Left colon (tissue), 2 donors: ENCODE data around the gene DPP6. TPM values are rescaled to one million over a fixed set of nuclear protein-coding genes. Genes with fewer than 3 reads are reported as not detected.

Source experiments
- ATAC-seq: fragments of 200-7000 bp; cut with Tn5 transposase; one replicate; pipeline ENCODE4 v1.9.1; 2020; ENCODE audit warnings: mild to moderate bottlenecking, moderate library complexity
- DNase-seq, 2 donors: peaks; one replicate each; pipeline ENCODE4 v3.0.0-alpha.2; 2020
- intact Hi-C, 2 donors: fragments of 100-400 bp; cut with DNase I in 1 of 2; cut with micrococcal nuclease in 1 of 2; formaldehyde crosslinking; loops; one replicate each; pipeline versions ENCODE4 v1.11.2 to v1.14.0; 2022; cut with DNase I, micrococcal nuclease
- total RNA-seq, 2 donors: library from RNA; stranded (reverse); fragmentation: NEBNext Ultra II Directional; extraction: Animal tissue kit (Norgen Biotek cat#: 25700); gene quantifications; one replicate each; pipeline ENCODE4 v1.2.1, GENCODE V29; 2021
- donor health status: DM: no; HTN: no; CAD: no.
- donor health status: DM: yes; HTN: yes; CAD: no.

The DPP6 gene
- total RNA-seq, 2 donors from 2014 or later: 0.37 to 2.9 TPM

GRCh38 chr7:154591544-154591943 lies 539.3 kb downstream of the DPP6 start:
- DNase-seq (peak in 1 of 2 donors; percentile 9), ATAC-seq (no peak)
- intact Hi-C loops: no loop called here

GRCh38 chr7:154592388-154592787 lies 540.2 kb downstream of the DPP6 start:
- intact Hi-C loops: no loop called here
- no peak for ATAC-seq

GRCh38 chr7:154598396-154598795 lies 546.2 kb downstream of the DPP6 start:
- intact Hi-C loops: no loop called here
- ATAC-seq (no peak), DNase-seq (no peak)

More at GRCh38 chr7:154592388-154592787, 540.2 kb downstream of the DPP6 start:
- no peak for DNase-seq

GRCh38 chr7:154598864-154599263 lies 546.7 kb downstream of the DPP6 start:
- no peak for ATAC-seq
- intact Hi-C loops: no loop called here

GRCh38 chr7:154610903-154611302 lies 558.7 kb downstream of the DPP6 start:
- DNase-seq (no peak), ATAC-seq (no peak)
- intact Hi-C loops: no loop called here

More at GRCh38 chr7:154598864-154599263, 546.7 kb downstream of the DPP6 start:
- no peak for DNase-seq

GRCh38 chr7:154613811-154614210 lies 561.6 kb downstream of the DPP6 start:
- ATAC-seq (no peak), DNase-seq (no peak)
- intact Hi-C loops: no loop called here

GRCh38 chr7:154620141-154620755 lies 568.0 kb downstream of the DPP6 start:
- intact Hi-C loops: no loop called here

GRCh38 chr7:154623399-154623798 lies 571.2 kb downstream of the DPP6 start:
- ATAC-seq (no peak), DNase-seq (no peak)
- intact Hi-C loops: no loop called here

More at GRCh38 chr7:154620141-154620755, 568.0 kb downstream of the DPP6 start:
- DNase-seq (no peak), ATAC-seq (no peak)

- DNase-seq: no peak
- intact Hi-C loops: no loop called here
- ATAC-seq: no peak
Measured at GRCh38 chr7:154627646-154628290, 575.6 kb downstream of the DPP6 start.

- ATAC-seq: no peak
- intact Hi-C loops: no loop called here
Measured at GRCh38 chr7:154628556-154628955, 576.4 kb downstream of the DPP6 start.

GRCh38 chr7:154631162-154631561 lies 579.0 kb downstream of the DPP6 start:
- intact Hi-C loops: no loop called here
- ATAC-seq (no peak), DNase-seq (no peak)

More at GRCh38 chr7:154628556-154628955, 576.4 kb downstream of the DPP6 start:
- no peak for DNase-seq

- intact Hi-C loops: no loop called here
- ATAC-seq: no peak
- DNase-seq: no peak
Measured at GRCh38 chr7:154633641-154634040, 581.4 kb downstream of the DPP6 start.

- intact Hi-C loops: no loop called here
- DNase-seq (no peak), ATAC-seq (no peak)
Measured at GRCh38 chr7:154638286-154638685, 586.1 kb downstream of the DPP6 start.

- peak in 1 of 2 donors; percentile 28 for DNase-seq
- intact Hi-C loops: no loop called here
Measured at GRCh38 chr7:154640266-154640865, 588.2 kb downstream of the DPP6 start.

GRCh38 chr7:154640917-154641316 lies 588.7 kb downstream of the DPP6 start:
- DNase-seq: no peak
- ATAC-seq: no peak
- intact Hi-C loops: no loop called here

More at GRCh38 chr7:154640266-154640865, 588.2 kb downstream of the DPP6 start:
- peak; percentile 64 for ATAC-seq

GRCh38 chr7:154644366-154644765 lies 592.2 kb downstream of the DPP6 start:
- intact Hi-C loops: no loop called here
- DNase-seq: no peak
- ATAC-seq: no peak

GRCh38 chr7:154646126-154647013 lies 594.2 kb downstream of the DPP6 start:
- ATAC-seq (no peak), DNase-seq (no peak)
- intact Hi-C loops: no loop called here

- DNase-seq (no peak), ATAC-seq (no peak)
- intact Hi-C loops: no loop called here
Measured at GRCh38 chr7:154647625-154648024, 595.4 kb downstream of the DPP6 start.

GRCh38 chr7:154649015-154649414 lies 596.8 kb downstream of the DPP6 start:
- no peak for ATAC-seq
- intact Hi-C loops: no loop called here
- DNase-seq: no peak
